Spleen (tissue), 11 donors: ENCODE data around the gene GMDS. TPM values are rescaled to one million over a fixed set of nuclear protein-coding genes. Genes with fewer than 3 reads are reported as not detected.

Experiments used
- DNase-seq: peaks from one replicate; pipeline ENCODE4 v3.0.0-alpha.2; 2020
- H3K27ac ChIP-seq, 8 donors: fragments of 200-600 bp; sonication (generic) in 7 of 8; 1 replicate in 4 of 8; 2 replicates in 4 of 8; pipeline versions ENCODE4 v1.5.0 to v1.8.0; 2016 to 2021; ENCODE audit warnings: inconsistent platforms in 4 of 8, mild to moderate bottlenecking in 4 of 8, moderate library complexity in 1 of 8
- H3K27me3 ChIP-seq, 7 donors: fragments of 200-600 bp; sonication (generic) in 6 of 7; replicated peaks in 1 of 7; 1 replicate in 4 of 7; 2 replicates in 3 of 7; pipeline versions ENCODE4 v1.5.0 to v1.8.0; 2016 to 2021; ENCODE audit warnings: inconsistent platforms in 3 of 7, mild to moderate bottlenecking in 1 of 7
- H3K36me3 ChIP-seq, 6 donors: fragments of 200-600 bp; sonication (generic) in 5 of 6; 1 replicate in 4 of 6; 2 replicates in 2 of 6; pipeline versions ENCODE4 v1.5.0 to v1.8.0; 2016 to 2021; ENCODE audit warnings: inconsistent platforms in 2 of 6
- H3K4me1 ChIP-seq, 6 donors: fragments of 200-600 bp; sonication (generic) in 5 of 6; 1 replicate in 3 of 6; 2 replicates in 3 of 6; pipeline versions ENCODE4 v1.5.0 to v1.8.0; 2016 to 2021; ENCODE audit warnings: inconsistent platforms in 3 of 6
- H3K4me3 ChIP-seq, 8 donors: fragments of 200-600 bp; sonication (generic) in 7 of 8; 1 replicate in 4 of 8; 2 replicates in 4 of 8; pipeline versions ENCODE4 v1.5.0 to v1.8.0; 2016 to 2021; ENCODE audit warnings: inconsistent platforms in 4 of 8, mild to moderate bottlenecking in 4 of 8, moderate library complexity in 2 of 8
- H3K9me3 ChIP-seq, 8 donors: fragments of 200-600 bp; sonication (generic) in 7 of 8; 1 replicate in 4 of 8; 2 replicates in 4 of 8; pipeline versions ENCODE4 v1.5.0 to v1.8.0; 2016 to 2021; ENCODE audit warnings: inconsistent platforms in 4 of 8
- CTCF ChIP-seq, 11 experiments: fragments of 200-600 bp in 7 of 11; fragments of 450-650 bp in 4 of 11; sonication (generic) in 4 of 11; IDR thresholded peaks in 8 of 11; conservative IDR thresholded peaks in 3 of 11; 1 replicate in 7 of 11; 2 replicates in 4 of 11; pipeline versions ENCODE4 v1.4.0 to v1.8.0; 2016 to 2021; ENCODE audit warnings: antibody characterized with exemption in 11 of 11, inconsistent platforms in 4 of 11, mild to moderate bottlenecking in 1 of 11
- POLR2A ChIP-seq, 3 donors: fragments of 450-650 bp; IDR thresholded peaks; one replicate each; pipeline ENCODE4 v1.5.1; 2017; ENCODE audit warnings: antibody characterized with exemption in 3 of 3, mild to moderate bottlenecking in 1 of 3
- POLR2AphosphoS5 ChIP-seq, 3 donors: sonication (generic); formaldehyde crosslinking; IDR thresholded peaks; one replicate each; pipeline ENCODE4 v1.5.1; 2017; ENCODE audit warnings: antibody characterized with exemption in 3 of 3
- WGBS, 5 donors: extraction: QIAGEN DNeasy Blood & Tissue Kit in 3 of 5; methylation state at CpG; one replicate each; pipeline versions ENCODE4 v1.1.5 to v1.1.7; 2013 to 2018; 5-methylcytosine and 5-hydroxymethylcytosine counted together
- intact Hi-C: fragments of 100-400 bp; cut with DNase I; formaldehyde crosslinking; loops from one replicate; pipeline ENCODE4 v1.15.0; 2023; ENCODE audit warnings: low total_unique reads
- polyA plus RNA-seq, 3 donors: library from polyadenylated mRNA; stranded (reverse); fragments of 200-250 nt; gene quantifications; one replicate each; pipeline ENCODE4 v1.2.1, GENCODE V29; 2013
- total RNA-seq, 7 donors: library from RNA; depleted of rRNA in 3 of 7; stranded (reverse); fragments of >200 nt in 3 of 7; fragmentation: NEBNext Ultra II Directional in 4 of 7; extraction: Animal tissue kit (Norgen Biotek cat#: 25700) in 4 of 7; gene quantifications; one replicate each; pipeline versions ENCODE4 v1.1.0 to v1.2.1, GENCODE V29; 2016 to 2021
- donor health status: healthy with polysubstance abuse.
- donor health status: DM: no; HTN: no; CAD: no; lungs with moderate emphysema.
- donor health status: DM: no; HTN: no; CAD: no.
- donor health status: Bipolar disorder and iron deficiency.
- donor health status: healthy.
- donor health status: DM: no; HTN: no; CAD: no.
- donor health status: DM: yes; HTN: yes; CAD: no.

Gene GMDS
- total and polyA plus RNA-seq, 10 donors, result 9.1 to 30.8 (median 17.7) TPM

- intact Hi-C loops, result no loop called here
- Histone ChIP-seq H3K4me3 (no peak overlapping the region), H3K4me1 (no peaks in the 10 kb centered on the region), H3K27ac (no peak overlapping the region), H3K36me3 (no peaks in the 10 kb centered on the region), H3K27me3 (peaks cover 0 to 41% (median 0%) of the 10 kb centered on the region in 7 donors), H3K9me3 (peaks cover 0 to 11% (median 6%) of the 10 kb centered on the region in 8 donors)
- TF ChIP-seq POLR2A (IDR thresholded peaks at IDR 0.05), result no peak
- no peak for TF ChIP-seq CTCF (IDR thresholded peaks at IDR 0.05 in 8 of 11, conservative IDR thresholded peaks at IDR 0.05 in 3 of 11)
- TF ChIP-seq POLR2AphosphoS5 (IDR thresholded peaks at IDR 0.05), result no peak
- 88 to 93% (median 91%) methylated on average over 7 to 11 of the region's 11 CpGs for WGBS, 5 donors
- no peak for DNase-seq
These were observed 668.7 kb downstream of the GMDS start for GRCh38 chr6:1576711-1577110.

- 78 to 90% (median 84%) methylated on average over 9 of the region's 9 CpGs for WGBS, 5 donors
- H3K4me1 ChIP-seq, result no peaks in the 10 kb centered on the region
- no peak for DNase-seq
- H3K27ac ChIP-seq, result no peak overlapping the region
- no peaks in the 10 kb centered on the region for H3K36me3 ChIP-seq
- H3K4me3 ChIP-seq, result no peak overlapping the region
- peaks cover 0 to 39% (median 0%) of the 10 kb centered on the region in 7 donors for H3K27me3 ChIP-seq
- H3K9me3 ChIP-seq, result peaks cover 0 to 16% (median 12%) of the 10 kb centered on the region in 8 donors
- TF ChIP-seq POLR2AphosphoS5 (IDR thresholded peaks at IDR 0.05) (no peak), CTCF (IDR thresholded peaks at IDR 0.05 in 8 of 11, conservative IDR thresholded peaks at IDR 0.05 in 3 of 11) (no peak), POLR2A (IDR thresholded peaks at IDR 0.05) (no peak)
- intact Hi-C loops, result no loop called here
These were observed 669.2 kb downstream of the GMDS start for GRCh38 chr6:1576166-1576565.

- WGBS, 5 donors, result 59 to 77% (median 67%) methylated on average over 16 of the region's 16 CpGs
- Histone ChIP-seq H3K4me1 (no peaks in the 10 kb centered on the region), H3K36me3 (no peaks in the 10 kb centered on the region), H3K27ac (no peak overlapping the region), H3K9me3 (peaks cover 2 to 24% (median 19%) of the 10 kb centered on the region in 8 donors), H3K27me3 (peaks cover 0 to 31% (median 0%) of the 10 kb centered on the region in 7 donors), H3K4me3 (no peak overlapping the region)
- no peak for DNase-seq
- intact Hi-C loops, result no loop called here
- TF ChIP-seq CTCF (IDR thresholded peaks at IDR 0.05 in 8 of 11, conservative IDR thresholded peaks at IDR 0.05 in 3 of 11) (no peak), POLR2AphosphoS5 (IDR thresholded peaks at IDR 0.05) (no peak), POLR2A (IDR thresholded peaks at IDR 0.05) (no peak)
These were observed 670.0 kb downstream of the GMDS start for GRCh38 chr6:1575210-1576041.

- intact Hi-C loops, result no loop called here
- Histone ChIP-seq H3K4me3 (no peak overlapping the region), H3K27me3 (peaks cover 0 to 25% (median 0%) of the 10 kb centered on the region in 7 donors), H3K4me1 (no peaks in the 10 kb centered on the region), H3K27ac (no peak overlapping the region), H3K36me3 (no peaks in the 10 kb centered on the region), H3K9me3 (peaks cover 4 to 29% (median 25%) of the 10 kb centered on the region in 8 donors)
- 73 to 89% (median 84%) methylated on average over 6 of the region's 6 CpGs for WGBS, 5 donors
- no peak for DNase-seq
- TF ChIP-seq CTCF (IDR thresholded peaks at IDR 0.05 in 8 of 11, conservative IDR thresholded peaks at IDR 0.05 in 3 of 11), result no peak
- TF ChIP-seq POLR2A (IDR thresholded peaks at IDR 0.05), result no peak
- no peak for TF ChIP-seq POLR2AphosphoS5 (IDR thresholded peaks at IDR 0.05)
These were observed 670.6 kb downstream of the GMDS start for GRCh38 chr6:1574890-1575209.
